Ovary (tissue), 3 donors: ENCODE measurements around the gene DEPDC1B.

Source experiments
- POLR2A ChIP-seq: fragments of 450-650 bp; IDR thresholded peaks from one replicate; pipeline ENCODE4 v1.6.1; 2017; ENCODE audit warnings: antibody characterized with exemption, mild to moderate bottlenecking, moderate library complexity
- TF ChIP-seq, protein P1 (sequence below), 3 donors: fragments of 450-650 bp in 2 of 3; fragments of 200-600 bp in 1 of 3; IDR thresholded peaks; one replicate each; pipeline versions ENCODE4 v1.5.1 to v1.8.0; 2016 to 2022; ENCODE audit warnings: antibody characterized with exemption in 3 of 3, mild to moderate bottlenecking in 1 of 3
- donor health status: DM: no; HTN: no; CAD: no.

DNA sequence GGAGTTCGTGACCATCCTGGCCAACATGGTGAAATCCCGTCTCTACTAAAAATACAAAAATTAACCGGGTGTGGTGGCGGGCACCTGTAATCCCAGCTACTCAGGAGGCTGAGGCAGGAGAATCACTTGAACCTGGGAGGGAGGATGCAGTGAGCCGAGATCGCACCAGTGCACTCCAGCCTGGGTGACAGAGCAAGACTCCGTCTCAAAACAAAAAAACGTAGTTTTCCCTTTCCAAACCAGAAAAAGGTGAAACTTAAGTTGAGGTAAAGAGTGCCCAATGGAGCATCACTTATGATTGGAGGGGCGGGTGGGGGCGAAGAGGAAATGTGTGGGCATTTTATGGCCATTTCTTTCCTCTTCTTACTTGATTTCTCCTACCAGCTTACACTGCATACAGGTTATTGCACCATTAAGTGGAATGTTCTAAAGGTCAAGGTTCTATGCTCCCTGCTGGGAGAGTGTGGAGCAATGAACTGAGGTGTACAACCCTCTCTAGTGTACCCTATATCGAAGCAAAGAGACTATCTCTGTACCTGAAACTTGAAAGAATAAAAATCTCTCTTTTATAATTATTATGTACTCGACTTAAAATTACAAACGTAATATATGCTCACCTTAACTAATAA, 136.2 kb downstream of the DEPDC1B start:
- TF ChIP-seq, protein P1, sequence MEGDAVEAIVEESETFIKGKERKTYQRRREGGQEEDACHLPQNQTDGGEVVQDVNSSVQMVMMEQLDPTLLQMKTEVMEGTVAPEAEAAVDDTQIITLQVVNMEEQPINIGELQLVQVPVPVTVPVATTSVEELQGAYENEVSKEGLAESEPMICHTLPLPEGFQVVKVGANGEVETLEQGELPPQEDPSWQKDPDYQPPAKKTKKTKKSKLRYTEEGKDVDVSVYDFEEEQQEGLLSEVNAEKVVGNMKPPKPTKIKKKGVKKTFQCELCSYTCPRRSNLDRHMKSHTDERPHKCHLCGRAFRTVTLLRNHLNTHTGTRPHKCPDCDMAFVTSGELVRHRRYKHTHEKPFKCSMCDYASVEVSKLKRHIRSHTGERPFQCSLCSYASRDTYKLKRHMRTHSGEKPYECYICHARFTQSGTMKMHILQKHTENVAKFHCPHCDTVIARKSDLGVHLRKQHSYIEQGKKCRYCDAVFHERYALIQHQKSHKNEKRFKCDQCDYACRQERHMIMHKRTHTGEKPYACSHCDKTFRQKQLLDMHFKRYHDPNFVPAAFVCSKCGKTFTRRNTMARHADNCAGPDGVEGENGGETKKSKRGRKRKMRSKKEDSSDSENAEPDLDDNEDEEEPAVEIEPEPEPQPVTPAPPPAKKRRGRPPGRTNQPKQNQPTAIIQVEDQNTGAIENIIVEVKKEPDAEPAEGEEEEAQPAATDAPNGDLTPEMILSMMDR (IDR thresholded peaks at IDR 0.05) = no peak
- TF ChIP-seq POLR2A = no peak
